Neural cell (in vitro differentiated cells): ENCODE results near the gene VWA3A.

Experiments
- EP300 ChIP-seq: fragments of 450-650 bp; conservative IDR thresholded peaks from 2 replicates; pipeline ENCODE4 v1.6.1; 2014; ENCODE audit warnings: antibody characterized with exemption, mild to moderate bottlenecking, moderate library complexity; ENCODE audit not compliant: poor library complexity, severe bottlenecking
- EZH2 ChIP-seq: fragments of 200-600, 300-800 bp; shearing (Covaris generic), sonication (generic); IDR thresholded peaks from 2 replicates; pipeline ENCODE4 v1.6.1; 2014; ENCODE audit warnings: antibody characterized with exemption, low read length, borderline replicate concordance, mild to moderate bottlenecking; ENCODE audit not compliant: insufficient read depth, poor library complexity, severe bottlenecking
- TF ChIP-seq, protein P1 (sequence below): fragments of 450-650 bp; IDR thresholded peaks from 2 replicates; pipeline ENCODE4 v1.5.1; 2014; ENCODE audit warnings: antibody characterized with exemption, mild to moderate bottlenecking, moderate library complexity; ENCODE audit not compliant: poor library complexity, severe bottlenecking
- TF ChIP-seq, protein P2 (sequence below): IDR thresholded peaks from 2 replicates; pipeline ENCODE4 v1.6.1; 2012; ENCODE audit warnings: borderline replicate concordance

DNA sequence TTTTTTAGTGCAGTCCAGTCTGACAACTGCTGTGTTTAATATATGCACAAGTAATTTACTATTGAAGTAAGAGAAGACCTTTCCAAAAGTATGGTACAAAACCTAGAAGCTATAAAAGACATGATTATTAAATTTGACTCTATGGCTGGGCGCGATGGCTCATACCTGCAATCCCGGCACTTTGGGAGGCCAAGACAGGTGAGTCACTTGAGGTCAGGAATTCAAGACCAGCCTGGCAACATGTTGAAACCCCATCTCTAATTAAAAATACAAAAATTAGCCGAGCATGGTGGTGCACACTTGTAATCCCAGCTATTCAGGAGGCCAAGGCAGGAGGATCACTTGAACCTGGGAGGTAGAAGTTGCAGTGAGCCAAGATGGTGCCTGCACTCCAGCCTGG lies 41.4 kb upstream of the VWA3A start:
- TF ChIP-seq EP300 (no peak), EZH2 (no peak)
- TF ChIP-seq, protein P1, sequence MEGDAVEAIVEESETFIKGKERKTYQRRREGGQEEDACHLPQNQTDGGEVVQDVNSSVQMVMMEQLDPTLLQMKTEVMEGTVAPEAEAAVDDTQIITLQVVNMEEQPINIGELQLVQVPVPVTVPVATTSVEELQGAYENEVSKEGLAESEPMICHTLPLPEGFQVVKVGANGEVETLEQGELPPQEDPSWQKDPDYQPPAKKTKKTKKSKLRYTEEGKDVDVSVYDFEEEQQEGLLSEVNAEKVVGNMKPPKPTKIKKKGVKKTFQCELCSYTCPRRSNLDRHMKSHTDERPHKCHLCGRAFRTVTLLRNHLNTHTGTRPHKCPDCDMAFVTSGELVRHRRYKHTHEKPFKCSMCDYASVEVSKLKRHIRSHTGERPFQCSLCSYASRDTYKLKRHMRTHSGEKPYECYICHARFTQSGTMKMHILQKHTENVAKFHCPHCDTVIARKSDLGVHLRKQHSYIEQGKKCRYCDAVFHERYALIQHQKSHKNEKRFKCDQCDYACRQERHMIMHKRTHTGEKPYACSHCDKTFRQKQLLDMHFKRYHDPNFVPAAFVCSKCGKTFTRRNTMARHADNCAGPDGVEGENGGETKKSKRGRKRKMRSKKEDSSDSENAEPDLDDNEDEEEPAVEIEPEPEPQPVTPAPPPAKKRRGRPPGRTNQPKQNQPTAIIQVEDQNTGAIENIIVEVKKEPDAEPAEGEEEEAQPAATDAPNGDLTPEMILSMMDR, result no peak
- TF ChIP-seq, protein P2, sequence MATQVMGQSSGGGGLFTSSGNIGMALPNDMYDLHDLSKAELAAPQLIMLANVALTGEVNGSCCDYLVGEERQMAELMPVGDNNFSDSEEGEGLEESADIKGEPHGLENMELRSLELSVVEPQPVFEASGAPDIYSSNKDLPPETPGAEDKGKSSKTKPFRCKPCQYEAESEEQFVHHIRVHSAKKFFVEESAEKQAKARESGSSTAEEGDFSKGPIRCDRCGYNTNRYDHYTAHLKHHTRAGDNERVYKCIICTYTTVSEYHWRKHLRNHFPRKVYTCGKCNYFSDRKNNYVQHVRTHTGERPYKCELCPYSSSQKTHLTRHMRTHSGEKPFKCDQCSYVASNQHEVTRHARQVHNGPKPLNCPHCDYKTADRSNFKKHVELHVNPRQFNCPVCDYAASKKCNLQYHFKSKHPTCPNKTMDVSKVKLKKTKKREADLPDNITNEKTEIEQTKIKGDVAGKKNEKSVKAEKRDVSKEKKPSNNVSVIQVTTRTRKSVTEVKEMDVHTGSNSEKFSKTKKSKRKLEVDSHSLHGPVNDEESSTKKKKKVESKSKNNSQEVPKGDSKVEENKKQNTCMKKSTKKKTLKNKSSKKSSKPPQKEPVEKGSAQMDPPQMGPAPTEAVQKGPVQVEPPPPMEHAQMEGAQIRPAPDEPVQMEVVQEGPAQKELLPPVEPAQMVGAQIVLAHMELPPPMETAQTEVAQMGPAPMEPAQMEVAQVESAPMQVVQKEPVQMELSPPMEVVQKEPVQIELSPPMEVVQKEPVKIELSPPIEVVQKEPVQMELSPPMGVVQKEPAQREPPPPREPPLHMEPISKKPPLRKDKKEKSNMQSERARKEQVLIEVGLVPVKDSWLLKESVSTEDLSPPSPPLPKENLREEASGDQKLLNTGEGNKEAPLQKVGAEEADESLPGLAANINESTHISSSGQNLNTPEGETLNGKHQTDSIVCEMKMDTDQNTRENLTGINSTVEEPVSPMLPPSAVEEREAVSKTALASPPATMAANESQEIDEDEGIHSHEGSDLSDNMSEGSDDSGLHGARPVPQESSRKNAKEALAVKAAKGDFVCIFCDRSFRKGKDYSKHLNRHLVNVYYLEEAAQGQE, result no peak
